Ishikawa (cell line): ENCODE results near the gene SGPP2.

Experiments used
- CEBPB ChIP-seq: IDR thresholded peaks from 2 replicates; pipeline ENCODE4 v1.6.1; 2012
- CREB1 ChIP-seq: IDR thresholded peaks from 2 replicates; pipeline ENCODE4 v1.6.1; 2012; ENCODE audit warnings: low read depth
- EGR1 ChIP-seq: IDR thresholded peaks from 2 replicates; pipeline ENCODE4 v1.6.1; 2012
- EP300 ChIP-seq: IDR thresholded peaks from 2 replicates; pipeline ENCODE4 v1.6.1; 2012; ENCODE audit warnings: borderline replicate concordance
- FOXM1 ChIP-seq: IDR thresholded peaks from 2 replicates; pipeline ENCODE4 v1.6.1; 2012; ENCODE audit warnings: low read depth, borderline replicate concordance
- NFIC ChIP-seq: IDR thresholded peaks from 2 replicates; pipeline ENCODE4 v1.6.1; 2012
- RAD21 ChIP-seq: IDR thresholded peaks from 2 replicates; pipeline ENCODE4 v1.6.1; 2012; ENCODE audit warnings: low read depth
- REST ChIP-seq: IDR thresholded peaks from 2 replicates; pipeline ENCODE4 v1.6.1; 2012; ENCODE audit warnings: low read depth, mild to moderate bottlenecking
- TAF1 ChIP-seq: IDR thresholded peaks from 2 replicates; pipeline ENCODE4 v1.6.1; 2012; ENCODE audit warnings: low read depth, mild to moderate bottlenecking
- TCF12 ChIP-seq: IDR thresholded peaks from 2 replicates; pipeline ENCODE4 v1.6.1; 2012; ENCODE audit warnings: low read depth
- TEAD4 ChIP-seq: IDR thresholded peaks from 2 replicates; pipeline ENCODE4 v1.6.1; 2012
- YY1 ChIP-seq: IDR thresholded peaks from 2 replicates; pipeline ENCODE4 v1.6.1; 2012; ENCODE audit warnings: low read depth
- ZBTB7A ChIP-seq: IDR thresholded peaks from 2 replicates; pipeline ENCODE4 v1.6.1; 2012; ENCODE audit warnings: low read depth
- TF ChIP-seq, protein P1 (sequence below): IDR thresholded peaks from 2 replicates; pipeline ENCODE4 v1.6.1; 2012
- TF ChIP-seq, protein P2 (sequence below): IDR thresholded peaks from 2 replicates; pipeline ENCODE4 v1.6.1; 2012

Gene SGPP2

DNA sequence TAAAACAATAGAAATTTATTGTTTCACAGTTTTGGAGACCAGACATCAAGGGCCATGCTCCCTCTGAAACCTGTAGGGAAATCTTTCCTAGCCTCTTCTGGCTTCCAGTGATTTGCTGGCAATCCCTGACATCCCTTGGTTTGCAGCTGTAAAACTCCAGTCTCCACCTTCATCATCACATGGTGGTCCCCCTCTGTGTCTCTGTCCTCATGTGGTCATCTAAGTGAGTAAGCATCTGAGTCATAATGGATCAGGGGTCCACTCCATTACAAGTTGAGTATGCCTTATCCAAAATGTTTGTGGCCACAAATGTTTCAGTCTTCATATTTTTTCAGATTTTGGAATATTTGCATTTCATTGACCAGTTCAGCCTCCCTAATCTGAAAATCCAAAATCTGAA, 5.6 kb upstream of the SGPP2 start:
- TF ChIP-seq REST (no peak), NFIC (no peak), TCF12 (no peak), CEBPB (no peak), ZBTB7A (no peak)
- TF ChIP-seq, protein P1, sequence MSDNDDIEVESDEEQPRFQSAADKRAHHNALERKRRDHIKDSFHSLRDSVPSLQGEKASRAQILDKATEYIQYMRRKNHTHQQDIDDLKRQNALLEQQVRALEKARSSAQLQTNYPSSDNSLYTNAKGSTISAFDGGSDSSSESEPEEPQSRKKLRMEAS = no peak

DNA sequence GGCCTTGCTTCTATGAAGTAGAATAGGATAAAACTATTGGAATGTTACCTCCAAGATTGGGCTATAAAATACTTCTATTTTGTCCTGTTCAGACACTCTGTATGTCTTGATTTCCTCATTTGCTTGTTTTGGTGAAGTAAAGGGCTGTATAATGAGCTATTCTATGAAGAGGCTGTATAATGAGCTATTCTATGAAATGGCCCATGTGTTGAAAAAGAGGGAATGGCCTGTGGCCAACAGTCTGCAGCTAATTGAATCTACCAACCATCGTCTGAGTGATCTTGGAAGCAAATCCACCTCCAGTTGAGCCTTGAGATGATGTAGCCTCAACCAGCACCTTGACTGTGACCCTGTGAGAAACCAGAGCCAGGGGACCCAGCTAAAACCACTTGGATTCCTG, 3.8 kb upstream of the SGPP2 start:
- TF ChIP-seq, protein P2, sequence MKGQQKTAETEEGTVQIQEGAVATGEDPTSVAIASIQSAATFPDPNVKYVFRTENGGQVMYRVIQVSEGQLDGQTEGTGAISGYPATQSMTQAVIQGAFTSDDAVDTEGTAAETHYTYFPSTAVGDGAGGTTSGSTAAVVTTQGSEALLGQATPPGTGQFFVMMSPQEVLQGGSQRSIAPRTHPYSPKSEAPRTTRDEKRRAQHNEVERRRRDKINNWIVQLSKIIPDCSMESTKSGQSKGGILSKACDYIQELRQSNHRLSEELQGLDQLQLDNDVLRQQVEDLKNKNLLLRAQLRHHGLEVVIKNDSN = no peak
- TF ChIP-seq CREB1 (no peak), NFIC (no peak), RAD21 (no peak), FOXM1 (no peak), CEBPB (no peak), YY1 (no peak), TCF12 (no peak), TEAD4 (no peak), EGR1 (no peak), TAF1 (no peak), REST (no peak), EP300 (no peak), ZBTB7A (no peak)
- TF ChIP-seq, protein P1 = no peak

GRCh38 chr2:222421626-222422025, 2.7 kb upstream of the SGPP2 start:
- TF ChIP-seq NFIC (no peak), TCF12 (no peak), REST (no peak), EP300 (no peak), YY1 (no peak), RAD21 (no peak), CREB1 (no peak), FOXM1 (no peak), CEBPB (no peak), TAF1 (no peak)
- TF ChIP-seq, protein P1 = no peak

- TF ChIP-seq RAD21 = no peak
- no peak for TF ChIP-seq EP300
- no peak for TF ChIP-seq CREB1
- TF ChIP-seq, protein P1 = no peak
Observed at GRCh38 chr2:222423186-222423585, 1.2 kb upstream of the SGPP2 start.

GRCh38 chr2:222423632-222424275, 589 bp upstream of the SGPP2 start:
- TF ChIP-seq CEBPB (0 out of 2 replicates have a peak, but pooled peaks have one; percentile 50), FOXM1 (no peak), TAF1 (no peak), EGR1 (no peak)
